Keratinocyte (primary cell): ENCODE data around the gene KIAA1958. TPM values are rescaled to one million over a fixed set of nuclear protein-coding genes. Genes with fewer than 3 reads are reported as not detected.

ENCODE experiments used
- DNase-seq: peaks from one replicate; pipeline ENCODE4 v3.0.0-alpha.2; 2011; ENCODE audit warnings: low read depth, missing footprints, low spot score
- FAIRE-seq: peaks from 2 replicates; lab custom pipeline; 2011; peaks lifted over from hg19 to GRCh38; lab: Jason Lieb, UNC
- H2AFZ ChIP-seq: 2 replicates; pipeline ENCODE4 v1.6.0; 2012; ENCODE audit warnings: low read length, control low read depth, inconsistent platforms; ENCODE audit not compliant: control insufficient read depth
- H3K27ac ChIP-seq: 2 replicates; pipeline ENCODE4 v1.5.1; 2011; ENCODE audit warnings: low read length; ENCODE audit not compliant: control insufficient read depth, insufficient read depth
- H3K27me3 ChIP-seq: 3 replicates; pipeline ENCODE4 v1.6.0; 2011; ENCODE audit warnings: low read length; ENCODE audit not compliant: control insufficient read depth, insufficient read depth; ENCODE audit errors: extremely low read depth
- H3K36me3 ChIP-seq, 2 experiments: 2 replicates in 1 of 2; 3 replicates in 1 of 2; pipeline ENCODE4 v1.5.1; 2011; ENCODE audit warnings: low read length in 2 of 2, mild to moderate bottlenecking in 1 of 2; ENCODE audit not compliant: control insufficient read depth in 2 of 2, insufficient read depth in 2 of 2; ENCODE audit errors: extremely low read depth in 1 of 2
- H3K4me1 ChIP-seq: 3 replicates; pipeline ENCODE4 v1.5.1; 2011; ENCODE audit warnings: low read length; ENCODE audit not compliant: control insufficient read depth, insufficient read depth; ENCODE audit errors: extremely low read depth
- H3K4me2 ChIP-seq: 3 replicates; pipeline ENCODE4 v1.6.0; 2011; ENCODE audit warnings: low read depth, low read length; ENCODE audit not compliant: control insufficient read depth, insufficient read depth; ENCODE audit errors: extremely low read depth
- H3K4me3 ChIP-seq, 3 experiments: fragments of 200-600 bp in 1 of 3; sonication (generic) in 1 of 3; 2 replicates in 2 of 3; 3 replicates in 1 of 3; pipeline ENCODE4 v1.5.1; 2011 to 2016; ENCODE audit warnings: low read length in 3 of 3, mild to moderate bottlenecking in 3 of 3, control low read depth in 2 of 3, inconsistent platforms in 1 of 3, low read depth in 1 of 3, mixed read lengths in 1 of 3, mixed run types in 1 of 3, moderate library complexity in 1 of 3; ENCODE audit not compliant: control insufficient read depth in 2 of 3, insufficient read depth in 2 of 3; ENCODE audit errors: extremely low read depth in 1 of 3
- H3K79me2 ChIP-seq: 2 replicates; pipeline ENCODE4 v1.6.0; 2012; ENCODE audit warnings: low read length; ENCODE audit not compliant: control insufficient read depth, insufficient read depth
- H3K9ac ChIP-seq: 3 replicates; pipeline ENCODE4 v1.6.0; 2011; ENCODE audit warnings: low read length; ENCODE audit not compliant: control insufficient read depth, insufficient read depth; ENCODE audit errors: extremely low read depth
- H3K9me1 ChIP-seq: 3 replicates; pipeline ENCODE4 v1.6.0; 2011; ENCODE audit warnings: low read length; ENCODE audit not compliant: control insufficient read depth, insufficient read depth; ENCODE audit errors: extremely low read depth
- H3K9me3 ChIP-seq: 2 replicates; pipeline ENCODE4 v1.5.1; 2012; ENCODE audit warnings: low read depth, low read length; ENCODE audit not compliant: control insufficient read depth
- H4K20me1 ChIP-seq: 3 replicates; pipeline ENCODE4 v1.6.0; 2011; ENCODE audit warnings: low read length; ENCODE audit not compliant: control insufficient read depth, insufficient read depth; ENCODE audit errors: extremely low read depth
- EZH2 ChIP-seq: IDR thresholded peaks from one replicate; pipeline ENCODE4 v1.6.1; 2012; ENCODE audit warnings: inconsistent platforms, mild to moderate bottlenecking, low read length, moderate library complexity
- dilution Hi-C: fragments of 300-500 bp; cut with MboI; formaldehyde crosslinking; loops from one replicate; pipeline ENCODE4 v1.7.0; 2020; ENCODE audit warnings: low sequenced_read_pairs; ENCODE audit not compliant: extremely low pct_ligation_motif_present
- polyA plus RNA-seq, 5 experiments: library from polyadenylated mRNA; depleted of rRNA in 3 of 5; stranded (reverse) in 3 of 5; stranded (forward) in 1 of 5; unstranded in 1 of 5; fragments of >200 nt; gene quantifications; 1 replicate in 1 of 5; 2 replicates in 3 of 5; 3 replicates in 1 of 5; pipeline versions ENCODE4 v1.2.1 to v1.2.3, GENCODE V29; 2011 to 2012; ENCODE audit warnings: missing spikeins in 2 of 5, low read depth in 1 of 5, low replicate concordance in 1 of 5
- TF ChIP-seq, protein P1 (sequence below), 3 experiments: IDR thresholded peaks in 1 of 3; conservative IDR thresholded peaks in 1 of 3; optimal IDR thresholded peaks in 1 of 3; 2 replicates in 2 of 3; 3 replicates in 1 of 3; pipeline versions ENCODE3 to v1.5.1; 2011; ENCODE audit warnings: low read length in 3 of 3, mild to moderate bottlenecking in 3 of 3, moderate library complexity in 2 of 3, control low read depth in 1 of 3, inconsistent platforms in 1 of 3; ENCODE audit not compliant: insufficient read depth in 2 of 3; ENCODE audit errors: extremely low read depth in 1 of 3

KIAA1958 gene
- polyA plus RNA-seq, 1 donor (not counting 4 experiments of a cell fraction or from before 2014, with no cell fraction given) = 0.84 TPM

- no peak overlapping the region for H3K27ac ChIP-seq
- no peaks in the 10 kb centered on the region for H4K20me1 ChIP-seq
- H3K9ac ChIP-seq = no peak overlapping the region
- FAIRE-seq (no peak), DNase-seq (no peak)
- no peaks in the 10 kb centered on the region for H3K79me2 ChIP-seq
- H3K36me3 ChIP-seq = no peaks in the 10 kb centered on the region
- dilution Hi-C loops = no loop called here
- H3K9me1 ChIP-seq = no peaks in the 10 kb centered on the region
- peaks cover 2% of the 10 kb centered on the region for H3K4me1 ChIP-seq
- H3K4me3 ChIP-seq = no peak overlapping the region
- no peaks in the 10 kb centered on the region for H3K9me3 ChIP-seq
- H2AFZ ChIP-seq = peak overlapping the region; percentile 26
- TF ChIP-seq EZH2 = no peak
- TF ChIP-seq, protein P1, sequence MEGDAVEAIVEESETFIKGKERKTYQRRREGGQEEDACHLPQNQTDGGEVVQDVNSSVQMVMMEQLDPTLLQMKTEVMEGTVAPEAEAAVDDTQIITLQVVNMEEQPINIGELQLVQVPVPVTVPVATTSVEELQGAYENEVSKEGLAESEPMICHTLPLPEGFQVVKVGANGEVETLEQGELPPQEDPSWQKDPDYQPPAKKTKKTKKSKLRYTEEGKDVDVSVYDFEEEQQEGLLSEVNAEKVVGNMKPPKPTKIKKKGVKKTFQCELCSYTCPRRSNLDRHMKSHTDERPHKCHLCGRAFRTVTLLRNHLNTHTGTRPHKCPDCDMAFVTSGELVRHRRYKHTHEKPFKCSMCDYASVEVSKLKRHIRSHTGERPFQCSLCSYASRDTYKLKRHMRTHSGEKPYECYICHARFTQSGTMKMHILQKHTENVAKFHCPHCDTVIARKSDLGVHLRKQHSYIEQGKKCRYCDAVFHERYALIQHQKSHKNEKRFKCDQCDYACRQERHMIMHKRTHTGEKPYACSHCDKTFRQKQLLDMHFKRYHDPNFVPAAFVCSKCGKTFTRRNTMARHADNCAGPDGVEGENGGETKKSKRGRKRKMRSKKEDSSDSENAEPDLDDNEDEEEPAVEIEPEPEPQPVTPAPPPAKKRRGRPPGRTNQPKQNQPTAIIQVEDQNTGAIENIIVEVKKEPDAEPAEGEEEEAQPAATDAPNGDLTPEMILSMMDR (optimal IDR thresholded peaks at IDR 0.05 in 1 of 3, IDR thresholded peaks at IDR 0.05 in 1 of 3, conservative IDR thresholded peaks at IDR 0.05 in 1 of 3; ENCODE audit: extremely low read depth in 1 of 3, insufficient read depth in 2 of 3, low read length in 3 of 3) = no peak
- no peaks in the 10 kb centered on the region for H3K27me3 ChIP-seq
- H3K4me2 ChIP-seq = no peak overlapping the region
Observed at GRCh38 chr9:112541685-112542084, 55.1 kb downstream of the KIAA1958 start.

GRCh38 chr9:112542593-112543292 is 56.1 kb downstream of the KIAA1958 start:
- no peak overlapping the region for H3K4me2 ChIP-seq
- no peaks in the 10 kb centered on the region for H3K9me1 ChIP-seq
- H3K27ac ChIP-seq = no peak overlapping the region
- H3K4me3 ChIP-seq = no peak overlapping the region
- peaks cover 2% of the 10 kb centered on the region for H3K4me1 ChIP-seq
- no peaks in the 10 kb centered on the region for H3K36me3 ChIP-seq
- H3K27me3 ChIP-seq = no peaks in the 10 kb centered on the region
- FAIRE-seq (no peak), DNase-seq (no peak)
- no peak overlapping the region for H2AFZ ChIP-seq
- H3K79me2 ChIP-seq = no peaks in the 10 kb centered on the region
- no peak for TF ChIP-seq EZH2
- TF ChIP-seq, protein P1 (optimal IDR thresholded peaks at IDR 0.05 in 1 of 3, IDR thresholded peaks at IDR 0.05 in 1 of 3, conservative IDR thresholded peaks at IDR 0.05 in 1 of 3; ENCODE audit: extremely low read depth in 1 of 3, insufficient read depth in 2 of 3, low read length in 3 of 3) = no peak
- dilution Hi-C loops = no loop called here
- no peak overlapping the region for H3K9ac ChIP-seq
- H3K9me3 ChIP-seq = no peaks in the 10 kb centered on the region
- H4K20me1 ChIP-seq = no peaks in the 10 kb centered on the region
